ENCODE measurements around the gene SERTAD2.

SERTAD2 gene

DNA sequence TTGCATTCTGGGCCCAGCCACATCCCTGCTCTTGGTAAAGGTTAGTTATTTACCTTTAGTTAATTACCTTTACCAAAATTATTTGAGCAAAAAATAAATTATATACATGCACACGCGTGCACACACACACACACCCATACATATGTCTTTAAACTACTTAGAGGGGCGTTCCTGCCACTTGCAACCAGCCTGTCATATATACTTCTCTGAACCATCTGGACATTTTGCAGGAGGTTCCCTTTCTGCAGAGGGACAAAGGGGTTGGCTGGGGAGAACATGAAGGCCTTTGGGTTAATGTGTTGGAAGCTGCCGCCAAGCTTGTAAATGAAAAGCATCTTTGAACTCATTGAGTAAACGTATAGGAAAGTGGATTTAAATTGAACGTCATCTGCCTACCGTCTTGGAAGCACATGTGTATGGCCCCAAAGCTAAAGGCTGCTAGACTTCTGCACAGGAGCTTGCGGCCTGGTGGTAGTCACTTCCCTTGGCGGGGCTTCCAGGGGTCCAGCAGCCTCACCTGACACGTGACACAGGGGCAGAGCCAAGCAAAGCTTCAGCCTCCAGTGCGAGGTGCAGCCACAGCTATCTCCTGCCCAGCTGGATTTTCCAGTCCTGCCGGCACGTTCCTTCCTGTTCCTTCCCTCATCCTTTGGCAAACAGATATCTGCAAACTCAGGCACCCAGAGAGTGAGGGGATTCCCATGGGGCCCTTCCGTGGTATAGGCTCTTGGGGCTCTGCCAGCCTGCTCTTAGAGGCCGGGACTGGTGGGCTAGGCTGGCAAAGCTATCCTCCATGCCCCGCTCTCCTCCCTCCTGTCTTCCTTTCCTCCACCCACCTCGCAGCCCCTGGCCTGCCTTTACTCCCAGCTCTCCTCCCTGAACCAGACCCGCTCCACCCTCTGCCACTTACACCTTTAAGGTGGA is 46.1 kb downstream of the SERTAD2 start:
- no peak for DNase-seq

DNA sequence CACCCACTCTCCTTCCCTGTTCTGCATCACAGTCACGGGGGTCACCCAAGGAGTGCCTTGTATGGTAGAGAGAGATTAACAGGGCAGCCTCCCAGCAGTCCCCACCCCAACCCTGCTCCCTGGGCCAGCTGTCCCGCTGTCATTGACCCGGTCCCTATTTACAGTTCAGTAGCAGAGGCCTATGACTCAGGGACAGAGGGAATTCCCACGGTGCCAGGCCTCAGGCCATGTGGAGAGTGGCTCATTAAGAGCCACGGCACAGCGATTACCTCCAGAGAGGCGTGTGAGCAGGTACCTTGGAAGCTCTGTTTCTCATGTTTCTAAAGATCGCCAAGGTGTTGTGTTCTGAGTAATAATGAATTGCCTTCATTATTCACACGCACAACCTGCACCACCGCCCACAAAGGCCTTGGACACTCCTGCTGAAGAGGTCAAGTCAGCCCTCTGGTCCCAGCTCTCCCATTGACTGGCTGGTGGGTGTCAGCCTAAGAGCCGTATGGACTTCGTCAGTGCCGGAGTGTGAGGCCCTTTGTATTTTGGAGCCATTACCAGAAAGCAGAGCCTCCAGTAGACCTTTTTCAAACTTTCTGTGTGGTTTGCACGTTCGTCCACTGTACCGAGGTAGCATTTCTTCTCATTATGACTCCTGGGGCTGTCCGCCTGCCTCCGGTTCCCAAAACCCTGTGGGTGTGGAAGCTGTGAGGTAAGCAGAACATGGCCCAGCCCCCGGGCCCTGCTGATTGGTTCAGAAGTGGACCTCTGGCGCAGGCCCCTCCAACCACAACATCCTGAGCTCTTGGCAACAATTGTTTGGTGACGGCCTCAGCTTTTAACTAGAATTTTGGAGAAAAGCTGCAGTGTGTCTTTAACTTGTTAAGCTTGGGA is 47.0 kb downstream of the SERTAD2 start:
- DNase-seq = peak; percentile 87

DNA sequence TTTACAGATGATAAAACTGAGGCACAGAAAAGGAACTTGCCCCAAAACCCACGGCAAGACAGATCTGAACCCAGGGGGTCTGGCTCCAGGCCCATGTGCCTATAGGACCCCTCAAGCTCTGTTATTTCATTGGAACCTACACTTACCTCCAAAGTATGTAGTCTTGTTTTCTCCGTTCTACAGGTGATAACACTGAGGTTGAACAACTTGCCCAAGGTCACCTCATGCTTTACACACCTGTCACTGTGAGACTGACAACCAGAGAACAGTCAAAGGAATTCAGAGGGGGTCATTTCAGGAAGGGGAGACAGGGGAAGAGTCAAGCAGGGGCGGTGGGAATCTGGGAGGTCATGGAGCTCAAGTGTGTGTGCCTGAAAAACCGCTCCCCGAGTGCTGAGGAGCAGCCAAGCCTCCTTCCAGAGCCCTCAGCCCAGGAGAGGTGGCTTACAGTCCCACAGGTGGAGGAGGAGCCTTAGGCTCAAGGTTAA is 47.7 kb downstream of the SERTAD2 start:
- no peak for DNase-seq

DNA sequence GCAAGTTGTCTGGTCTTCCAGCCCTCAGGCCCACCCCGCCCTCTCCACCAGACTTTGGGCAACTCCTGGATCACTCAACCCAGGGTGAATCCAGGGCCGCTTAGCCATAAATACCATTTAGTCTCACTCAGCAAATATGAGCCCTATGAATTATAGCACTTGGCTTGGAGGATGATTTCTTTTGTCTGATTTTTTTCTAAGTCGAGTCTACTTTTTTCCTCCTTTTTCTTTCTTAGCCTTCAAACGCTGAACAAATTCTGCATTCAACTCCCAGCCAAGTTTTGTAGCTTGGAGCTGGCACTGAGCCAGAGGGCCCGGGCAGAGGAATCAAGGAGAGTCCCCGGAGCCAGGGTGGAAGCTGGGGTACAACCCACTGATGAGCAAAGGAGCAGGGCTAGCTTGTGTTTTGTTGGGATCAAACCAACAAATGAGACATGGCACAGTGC is 48.7 kb downstream of the SERTAD2 start:
- DNase-seq = no peak

DNA sequence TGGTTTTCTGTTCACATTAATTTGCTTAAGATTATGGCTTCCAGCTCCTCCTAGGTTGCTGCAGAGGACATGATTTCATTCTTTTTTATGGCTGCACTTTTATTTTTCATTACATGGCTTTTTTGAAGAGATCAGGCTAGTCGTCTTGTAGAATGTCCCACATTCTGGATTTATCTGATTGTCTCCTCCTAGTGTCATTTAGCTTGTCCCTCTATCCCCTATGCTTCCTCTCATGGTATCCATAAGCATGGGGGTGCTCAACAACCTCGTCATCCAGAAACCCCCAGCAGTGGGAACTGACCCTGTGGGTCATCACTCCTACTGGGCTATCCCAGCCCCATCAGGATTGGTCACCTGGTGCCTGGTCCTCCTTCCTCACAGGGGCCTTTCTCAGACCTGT is 49.6 kb downstream of the SERTAD2 start:
- DNase-seq = no peak

DNA sequence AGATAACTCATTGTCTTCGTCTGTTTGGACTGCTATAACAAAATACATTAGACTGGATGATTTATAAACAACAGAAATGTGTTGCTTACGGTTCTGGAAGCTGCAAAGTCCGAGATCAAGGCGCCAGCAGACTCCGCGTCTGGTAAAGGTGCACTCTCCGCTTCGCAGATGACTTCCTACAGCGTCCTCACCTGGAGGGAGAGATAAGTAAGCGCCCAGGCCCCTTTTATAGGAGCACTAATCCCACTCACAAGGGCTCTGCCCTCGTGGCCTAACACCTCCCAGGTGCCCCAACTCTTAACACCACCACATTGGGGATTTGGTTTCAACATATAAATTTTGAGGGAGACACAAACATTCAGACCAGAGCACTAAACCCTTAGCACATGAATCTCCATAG is 51.3 kb downstream of the SERTAD2 start:
- no peak for DNase-seq

DNA sequence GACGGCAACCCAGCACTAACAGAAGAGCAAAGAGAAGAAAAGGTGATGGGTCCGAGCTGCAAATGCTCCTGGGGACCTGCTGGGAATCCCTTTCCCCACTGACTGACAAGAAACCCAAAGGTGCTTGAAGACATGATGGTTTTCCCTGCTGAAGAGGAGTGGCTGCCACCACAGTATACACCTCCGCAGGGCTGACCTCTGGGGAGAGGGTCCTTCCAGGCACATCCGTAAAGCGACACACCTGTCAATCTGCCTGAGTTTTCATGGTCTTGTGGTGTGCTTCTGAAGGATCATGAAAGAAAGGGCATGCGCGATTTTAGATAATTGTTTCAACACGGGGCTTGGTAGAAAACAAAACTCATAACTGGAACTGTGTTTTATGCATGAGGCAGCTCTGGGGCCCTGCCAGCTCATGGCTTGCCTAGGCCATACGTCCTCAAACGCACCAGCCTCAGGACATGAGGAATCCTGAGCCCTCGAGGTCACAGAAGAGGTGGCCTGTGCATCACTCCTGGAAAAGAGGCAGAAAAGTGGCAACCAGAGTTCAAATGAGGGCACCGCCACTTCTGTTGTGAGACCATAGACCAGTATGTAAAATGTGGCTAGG is 51.8 kb downstream of the SERTAD2 start:
- no peak for DNase-seq

DNA sequence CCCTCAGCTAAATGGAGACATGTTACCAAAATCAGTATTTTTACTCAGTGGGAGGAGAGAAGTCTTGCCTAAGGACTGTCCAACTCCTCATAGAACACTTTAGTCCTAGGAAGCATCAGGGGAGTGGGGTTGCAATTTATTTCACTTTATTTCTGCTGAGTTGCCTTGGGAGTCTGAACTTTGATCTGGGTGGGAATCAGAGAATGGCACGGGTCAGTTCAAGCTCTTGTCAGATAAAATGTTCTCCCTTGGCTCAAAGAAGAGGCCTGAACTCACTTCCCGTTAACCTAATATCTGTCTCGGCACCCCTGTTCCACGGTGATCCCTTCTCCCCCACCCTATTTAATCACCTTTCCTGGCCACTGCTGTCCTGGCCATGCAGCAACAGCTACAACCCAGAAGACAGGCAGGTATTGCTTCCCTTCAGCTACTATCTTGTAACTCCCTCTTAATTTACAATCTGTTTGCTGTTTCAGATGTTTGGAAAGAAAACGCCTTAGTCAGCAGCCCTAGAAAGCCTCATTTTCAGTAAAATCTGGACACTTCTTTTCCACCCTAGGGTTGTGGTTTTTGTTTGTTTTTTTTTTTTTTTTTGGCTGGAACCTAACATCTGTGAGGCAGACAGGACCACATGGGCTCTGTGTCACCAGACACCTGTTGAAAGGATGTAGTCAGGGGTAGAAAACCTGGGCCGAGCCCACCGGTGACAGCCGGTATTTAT is 52.5 kb downstream of the SERTAD2 start:
- DNase-seq = no peak

DNA sequence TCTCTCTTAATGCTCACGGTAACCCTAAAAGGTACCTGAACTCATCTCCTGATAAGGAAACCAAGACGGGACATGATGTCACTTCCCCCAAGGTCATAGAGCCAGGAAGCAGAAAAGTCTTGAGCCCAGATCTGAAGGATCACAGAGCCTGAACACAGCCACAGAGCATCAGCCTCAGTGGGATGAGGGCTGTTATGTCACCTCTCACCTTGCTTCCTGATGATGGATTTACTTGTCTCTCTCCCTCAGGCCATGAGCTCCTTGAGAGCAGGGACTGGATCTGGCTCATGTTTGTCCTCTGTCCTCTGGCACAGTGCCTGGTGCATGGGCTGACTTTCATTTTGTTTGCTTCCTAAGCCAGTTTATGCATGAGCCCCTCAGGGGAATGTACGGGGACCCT is 54.2 kb downstream of the SERTAD2 start:
- DNase-seq = no peak

DNA sequence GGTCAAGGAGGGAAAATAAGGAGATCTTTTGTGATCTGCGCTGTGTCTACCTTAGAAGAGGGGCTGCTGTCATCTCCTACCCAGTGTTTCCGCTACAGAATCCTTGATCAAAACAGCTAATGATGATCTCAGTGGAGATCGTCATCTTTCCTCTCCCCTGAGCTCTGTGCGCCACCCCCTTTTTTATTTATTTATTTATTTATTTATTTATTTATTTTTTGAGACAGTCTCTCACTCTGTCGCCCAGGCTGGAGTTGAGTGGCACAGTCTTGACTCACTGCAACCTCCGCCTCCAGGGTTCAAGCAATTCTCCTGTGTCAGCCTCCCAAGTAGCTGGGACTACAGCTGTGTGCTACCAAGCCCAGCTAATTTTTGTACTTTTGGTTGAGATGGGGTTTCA is 55.5 kb downstream of the SERTAD2 start:
- DNase-seq = no peak

DNA sequence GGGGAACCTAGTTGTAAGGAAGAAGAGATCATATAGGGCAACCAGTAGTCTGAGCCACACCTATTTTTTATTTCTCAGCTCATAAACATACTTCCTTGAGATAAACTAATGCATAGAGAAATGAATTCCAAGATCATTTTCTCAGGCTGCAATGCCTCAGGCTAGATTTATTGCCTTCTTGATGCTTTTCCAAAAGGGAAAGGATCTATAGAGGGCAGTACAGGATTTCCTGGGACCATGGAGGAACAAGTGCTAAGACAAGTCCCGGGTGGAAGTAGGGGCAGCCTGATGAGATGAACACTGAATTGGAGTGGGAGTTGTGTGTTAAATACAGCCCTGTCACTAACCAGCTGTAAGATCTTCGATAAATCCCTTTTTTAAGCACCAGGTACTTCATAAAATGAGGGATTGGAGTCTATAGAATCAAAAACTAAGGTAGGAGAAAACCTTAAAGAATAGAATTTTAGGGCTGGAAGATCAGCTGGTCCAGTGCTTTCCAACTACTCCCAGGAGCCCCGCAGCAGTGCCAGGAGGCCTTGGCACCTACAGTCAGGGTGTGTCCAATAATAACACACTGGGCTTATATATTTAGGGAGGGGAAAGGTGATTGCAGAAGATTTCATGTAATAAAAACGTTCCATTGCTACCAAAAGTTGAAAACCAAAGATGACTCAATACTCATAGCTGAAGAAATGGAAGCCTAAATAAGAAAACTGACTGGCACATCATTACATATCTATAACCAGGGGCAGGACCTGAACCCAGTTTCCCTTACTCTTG is 58.1 kb downstream of the SERTAD2 start:
- no peak for DNase-seq

DNA sequence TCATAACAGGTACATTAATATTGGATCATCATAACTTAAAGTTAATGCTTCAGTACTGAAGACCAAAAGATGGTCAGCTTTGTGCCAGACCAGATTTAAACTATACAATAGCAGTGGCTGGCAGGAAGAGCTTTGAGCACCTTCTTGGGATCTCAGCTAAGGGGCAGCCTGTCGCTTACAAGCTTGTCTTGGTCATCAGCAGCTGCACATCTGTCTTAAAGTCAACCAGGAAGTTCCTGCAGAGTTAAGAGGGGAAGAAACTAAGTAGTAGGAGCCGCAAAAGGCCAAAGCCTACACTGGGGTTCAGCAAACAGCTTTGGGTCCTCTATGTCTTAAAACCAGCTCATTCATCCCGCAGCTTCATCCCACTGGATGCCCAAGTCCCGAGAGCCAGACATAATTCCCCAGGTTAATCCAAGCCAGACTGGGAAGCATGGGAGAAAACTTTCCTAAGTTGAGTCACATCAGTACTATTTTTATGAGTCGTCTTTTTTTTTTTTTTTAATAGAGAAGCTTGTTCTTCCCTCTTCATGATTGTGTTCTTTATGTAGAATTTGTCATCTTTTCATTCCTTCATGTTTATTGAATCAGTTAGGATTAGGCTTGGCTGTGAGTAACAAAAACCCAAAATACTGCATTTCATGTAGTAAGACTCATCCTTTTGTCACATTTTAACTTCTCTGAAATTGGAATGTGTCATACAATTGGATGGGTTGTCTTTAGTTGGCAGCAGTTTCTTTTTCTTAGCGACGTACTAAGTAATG is 59.3 kb downstream of the SERTAD2 start:
- no peak for DNase-seq

DNA sequence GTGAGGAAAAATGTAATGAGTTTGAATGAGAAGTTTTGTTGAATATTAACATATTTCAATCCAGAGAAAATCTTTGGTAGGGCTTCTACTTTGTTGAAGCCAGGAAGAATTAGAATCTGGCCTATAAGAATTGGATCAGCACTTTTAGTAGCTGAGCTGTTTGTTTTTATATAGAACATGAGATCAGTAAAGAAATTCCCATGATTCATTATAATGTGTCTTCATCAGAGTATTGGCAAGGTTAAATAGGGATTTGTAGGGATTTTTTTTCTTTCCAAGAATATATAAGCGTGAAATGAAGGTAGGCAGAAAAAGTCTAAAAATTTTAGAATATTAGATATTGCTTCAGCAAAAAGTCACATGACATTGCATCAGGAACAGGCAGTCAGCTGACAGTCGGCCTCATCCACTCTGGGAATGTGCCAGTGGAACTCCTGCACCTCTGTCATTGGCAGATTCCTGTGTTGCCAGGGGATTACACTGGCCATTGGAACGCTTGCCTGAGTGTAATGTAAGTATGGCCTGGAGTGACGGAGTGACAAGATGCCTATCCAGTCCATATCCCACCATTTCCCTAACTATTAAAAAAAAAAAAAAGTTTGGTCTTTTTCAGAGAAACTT is 60.6 kb downstream of the SERTAD2 start:
- no peak for DNase-seq

DNA sequence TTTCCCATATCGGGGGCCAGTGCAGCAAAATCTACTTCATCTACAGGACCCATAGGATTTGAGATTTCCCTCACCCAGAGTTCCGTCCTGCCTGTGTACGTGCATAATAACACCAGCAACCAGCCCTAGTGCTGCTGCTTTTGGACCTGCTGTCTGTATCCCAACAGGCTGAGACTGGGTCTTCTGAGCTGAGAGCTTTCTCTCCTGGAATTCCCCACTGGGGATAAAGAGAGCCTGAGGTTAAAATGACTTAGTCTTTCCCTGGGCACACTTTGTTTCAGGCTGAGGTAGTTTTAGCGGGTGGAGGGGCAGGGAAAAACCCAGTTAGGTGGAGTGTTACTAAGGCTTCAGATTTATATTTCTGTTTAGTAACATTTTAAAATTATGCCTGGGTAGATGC is 62.5 kb downstream of the SERTAD2 start:
- no peak for DNase-seq

DNA sequence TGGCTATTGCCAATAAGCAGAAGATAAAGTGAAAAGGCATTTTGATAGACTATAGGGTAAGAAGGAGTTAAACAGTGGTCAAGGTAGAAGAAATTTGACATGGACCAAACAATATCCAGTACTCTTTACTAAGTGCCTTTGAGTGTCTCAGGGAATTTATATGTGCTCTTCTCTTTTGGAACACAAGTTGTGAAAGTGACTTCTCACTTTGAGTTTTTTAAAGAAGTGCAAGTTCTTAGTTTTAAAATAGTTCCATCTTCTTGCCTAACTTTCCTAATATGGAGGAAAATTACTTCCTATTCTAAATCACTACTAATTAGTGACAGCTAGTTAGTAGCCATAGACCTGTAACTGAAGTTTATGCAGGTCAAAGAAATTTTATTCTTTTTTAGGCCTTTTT is 66.2 kb downstream of the SERTAD2 start:
- DNase-seq = no peak

DNA sequence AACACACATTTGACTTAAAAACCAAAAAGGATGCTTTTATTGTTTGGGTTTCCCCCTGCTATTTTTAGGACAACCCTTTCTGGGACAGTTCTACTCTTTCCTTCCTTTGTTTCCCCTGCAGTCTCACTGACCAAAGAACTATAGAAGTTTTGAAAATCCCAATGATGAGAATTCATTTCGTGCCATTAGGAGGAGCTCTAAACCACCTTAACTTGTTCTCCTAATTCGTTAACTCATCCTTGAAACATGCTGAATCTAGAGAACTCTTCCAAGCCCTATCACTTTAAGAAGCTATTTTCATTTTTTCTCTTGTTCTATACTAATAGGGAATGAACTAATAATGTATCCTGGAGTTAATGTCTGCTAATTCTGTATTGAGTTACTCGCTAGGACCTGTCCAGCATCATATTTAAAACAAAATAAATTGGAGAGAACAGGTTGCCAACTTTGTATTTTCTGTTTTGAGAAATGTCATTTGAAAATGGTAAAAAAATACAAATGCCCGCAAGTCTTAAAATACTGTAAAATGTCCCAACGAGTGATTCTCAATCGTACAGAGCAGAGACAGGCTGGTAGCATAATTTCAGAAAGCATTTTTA is 66.7 kb downstream of the SERTAD2 start:
- no peak for DNase-seq

DNA sequence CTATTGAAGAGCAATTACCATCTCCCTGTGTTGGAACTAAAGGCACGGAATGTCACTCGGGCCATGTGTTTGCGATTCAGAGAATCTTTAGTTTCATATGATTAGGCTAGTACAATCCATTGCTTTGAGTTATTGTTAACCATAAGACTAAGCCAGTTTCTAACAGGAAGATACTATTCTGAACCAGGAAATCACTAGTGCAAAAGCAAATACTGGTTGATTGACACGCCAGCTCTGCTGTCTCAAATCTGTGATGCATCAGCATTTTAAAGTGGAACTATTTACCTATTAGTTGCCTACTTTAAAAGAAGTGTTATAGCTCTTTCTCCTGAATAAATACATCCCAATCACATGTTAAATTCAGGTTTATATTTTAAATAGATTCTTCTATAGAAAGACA is 67.7 kb downstream of the SERTAD2 start:
- DNase-seq = no peak

DNA sequence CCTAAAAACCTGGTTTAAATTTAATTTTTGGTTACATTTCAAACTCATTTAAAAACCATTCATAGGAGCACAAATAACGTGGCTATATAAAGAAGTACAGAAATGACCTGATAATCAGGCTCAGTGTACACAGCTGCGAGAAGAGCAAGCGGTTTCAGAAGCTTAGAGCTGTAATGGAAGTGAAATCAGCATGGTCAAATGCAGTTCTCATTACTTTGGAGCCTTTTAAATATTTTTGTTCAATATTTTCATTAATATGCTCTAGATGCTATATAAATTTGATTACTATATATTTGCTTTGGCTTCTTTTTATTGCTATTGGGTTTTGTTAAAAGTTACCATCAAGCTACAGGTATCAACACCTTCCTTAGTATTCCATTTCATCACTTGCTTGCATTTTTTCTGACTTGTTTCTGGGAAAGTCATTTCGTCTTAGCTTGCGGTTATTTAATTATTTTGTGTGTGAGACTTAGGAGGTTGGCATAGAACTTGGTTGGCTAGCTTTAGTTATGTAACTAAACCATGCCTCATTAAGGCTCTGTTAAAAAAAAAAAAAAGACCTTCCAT is 70.9 kb downstream of the SERTAD2 start:
- no peak for DNase-seq

DNA sequence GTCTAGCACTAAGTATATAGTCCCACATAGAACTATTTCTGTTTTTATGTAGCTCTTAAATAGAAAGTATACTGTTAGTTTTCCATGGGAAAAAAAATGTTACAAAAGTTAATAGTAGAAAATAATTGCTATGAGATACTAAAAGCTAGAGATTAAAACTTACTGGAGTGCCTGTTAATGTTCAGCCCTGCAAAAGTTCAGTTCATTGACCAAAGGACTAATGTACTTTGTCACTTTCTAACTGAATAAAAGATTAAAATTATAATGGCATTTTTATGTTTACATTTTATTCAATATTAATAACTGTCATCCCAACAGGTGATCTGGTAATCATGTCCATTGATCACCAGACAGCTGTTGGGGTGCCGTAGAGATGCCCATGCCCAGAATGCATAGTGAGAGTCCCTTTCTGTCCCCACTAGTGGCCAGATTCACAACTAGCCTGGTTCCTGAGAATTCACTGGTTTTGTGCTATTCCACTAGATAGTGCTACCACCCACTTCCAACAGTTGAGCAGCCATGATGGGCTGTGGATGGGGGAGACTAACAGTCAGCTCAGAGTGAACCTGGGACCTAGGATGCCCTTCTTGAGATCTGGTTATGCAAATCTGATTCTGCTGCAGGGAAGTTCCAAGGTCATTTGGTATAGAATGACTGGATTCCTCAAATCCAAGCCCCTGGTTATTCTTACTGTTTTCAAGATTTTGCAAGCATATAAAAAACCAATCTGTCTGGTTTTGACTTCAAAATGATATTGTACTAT is 71.8 kb downstream of the SERTAD2 start:
- no peak for DNase-seq
